PC-9 (cell line): ENCODE data around the gene NOC4L.

Source experiments
- EZH2 ChIP-seq: fragments of 200-600 bp; sonication (generic); IDR thresholded peaks from 2 replicates; pipeline ENCODE4 v1.8.0; 2017; ENCODE audit warnings: antibody characterized with exemption, low read depth
- TF ChIP-seq, protein P1 (sequence below): fragments of 200-600 bp; sonication (generic); conservative IDR thresholded peaks from 2 replicates; pipeline ENCODE4 v1.6.1; 2017; ENCODE audit warnings: mixed run types, antibody characterized with exemption, mild to moderate bottlenecking, moderate library complexity

DNA sequence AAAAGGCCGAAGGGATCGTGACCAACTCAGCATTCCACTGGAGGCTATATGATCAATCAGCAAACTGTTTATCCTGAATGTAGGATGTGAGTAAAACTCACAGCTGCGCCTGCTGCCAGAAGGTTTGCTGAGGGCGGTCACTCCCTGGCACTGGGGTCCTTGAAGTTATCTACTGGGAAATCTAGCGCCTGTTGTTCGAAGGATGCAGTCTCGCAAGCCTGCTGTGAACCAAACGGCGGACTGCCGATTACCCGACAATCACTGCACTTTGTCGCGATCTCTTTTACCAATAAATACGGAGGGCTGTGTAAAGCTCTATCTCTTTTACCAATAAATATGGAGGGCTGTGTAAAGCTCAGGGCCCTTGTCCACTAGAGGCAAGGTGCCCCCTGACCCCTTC is 13.0 kb upstream of the NOC4L start:
- TF ChIP-seq, protein P1, sequence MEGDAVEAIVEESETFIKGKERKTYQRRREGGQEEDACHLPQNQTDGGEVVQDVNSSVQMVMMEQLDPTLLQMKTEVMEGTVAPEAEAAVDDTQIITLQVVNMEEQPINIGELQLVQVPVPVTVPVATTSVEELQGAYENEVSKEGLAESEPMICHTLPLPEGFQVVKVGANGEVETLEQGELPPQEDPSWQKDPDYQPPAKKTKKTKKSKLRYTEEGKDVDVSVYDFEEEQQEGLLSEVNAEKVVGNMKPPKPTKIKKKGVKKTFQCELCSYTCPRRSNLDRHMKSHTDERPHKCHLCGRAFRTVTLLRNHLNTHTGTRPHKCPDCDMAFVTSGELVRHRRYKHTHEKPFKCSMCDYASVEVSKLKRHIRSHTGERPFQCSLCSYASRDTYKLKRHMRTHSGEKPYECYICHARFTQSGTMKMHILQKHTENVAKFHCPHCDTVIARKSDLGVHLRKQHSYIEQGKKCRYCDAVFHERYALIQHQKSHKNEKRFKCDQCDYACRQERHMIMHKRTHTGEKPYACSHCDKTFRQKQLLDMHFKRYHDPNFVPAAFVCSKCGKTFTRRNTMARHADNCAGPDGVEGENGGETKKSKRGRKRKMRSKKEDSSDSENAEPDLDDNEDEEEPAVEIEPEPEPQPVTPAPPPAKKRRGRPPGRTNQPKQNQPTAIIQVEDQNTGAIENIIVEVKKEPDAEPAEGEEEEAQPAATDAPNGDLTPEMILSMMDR, result no peak
- TF ChIP-seq EZH2, result no peak
